Fibroblast of skin of back (primary cell): ENCODE measurements around the gene NEIL1.
"Not testable (repeated sequence)": the region's sequence is repeated elsewhere in the genome, so short reads cannot be mapped to it uniquely, and the experiment has no call there.

Experiments
- DNase-seq: peaks from one replicate; pipeline ENCODE4 v3.0.0-alpha.2; 2013

NEIL1 gene

GRCh38 chr15:75333654-75334419 is 13.0 kb upstream of the NEIL1 start:
- not testable (repeated sequence) for DNase-seq

- DNase-seq, result no peak
Measured at GRCh38 chr15:75335313-75335704, 11.5 kb upstream of the NEIL1 start.

GRCh38 chr15:75335705-75336355 is 11.0 kb upstream of the NEIL1 start, which contains the start of gene COMMD4:
Gene COMMD4, plus strand, starts transcription at chr15:75336063. Its CDS starts 27 bp downstream, at chr15:75336090.
- DNase-seq, result peak; percentile 97

- no peak for DNase-seq
Measured at GRCh38 chr15:75338661-75339240, 8.1 kb upstream of the NEIL1 start.

- no peak for DNase-seq
Measured at GRCh38 chr15:75339531-75340240, 7.2 kb upstream of the NEIL1 start.

- DNase-seq, result no peak
Measured at GRCh38 chr15:75342221-75342620, 4.6 kb upstream of the NEIL1 start.

GRCh38 chr15:75343953-75344352 is 2.9 kb upstream of the NEIL1 start:
- DNase-seq, result not testable (repeated sequence)

GRCh38 chr15:75347222-75348033 is 589 bp downstream of the NEIL1 start:
- no peak for DNase-seq

GRCh38 chr15:75348034-75348561 is 1.3 kb downstream of the NEIL1 start:
- DNase-seq, result no peak

- no peak for DNase-seq
Measured at GRCh38 chr15:75348562-75349350, 1.9 kb downstream of the NEIL1 start.

- not testable (repeated sequence) for DNase-seq
Measured at GRCh38 chr15:75349351-75349669, 2.5 kb downstream of the NEIL1 start.

- no peak for DNase-seq
Measured at GRCh38 chr15:75349851-75350588, 3.2 kb downstream of the NEIL1 start.

- no peak for DNase-seq
Measured at GRCh38 chr15:75350601-75351361, 3.9 kb downstream of the NEIL1 start.

GRCh38 chr15:75352186-75353080 is 5.6 kb downstream of the NEIL1 start:
- DNase-seq, result no peak

- DNase-seq, result no peak
Measured at GRCh38 chr15:75353604-75354003, 6.8 kb downstream of the NEIL1 start.

- no peak for DNase-seq
Measured at GRCh38 chr15:75354454-75354853, 7.6 kb downstream of the NEIL1 start.

GRCh38 chr15:75355369-75355768 is 8.5 kb downstream of the NEIL1 start:
- DNase-seq, result no peak

- no peak for DNase-seq
Measured at GRCh38 chr15:75356006-75356405, 9.2 kb downstream of the NEIL1 start.

GRCh38 chr15:75356517-75356916 is 9.7 kb downstream of the NEIL1 start:
- DNase-seq, result no peak
